Upper lobe of right lung (tissue), 1 donor: ENCODE measurements around the gene B3GLCT. TPM values are rescaled to one million over a fixed set of nuclear protein-coding genes. Genes with fewer than 3 reads are reported as not detected.

Experiments
- ATAC-seq: fragments of 200-7000 bp; cut with Tn5 transposase; one replicate; pipeline ENCODE4 v1.9.1; 2020; ENCODE audit warnings: mild to moderate bottlenecking, moderate library complexity
- DNase-seq: peaks from one replicate; pipeline ENCODE4 v3.0.0-alpha.2; 2020
- H3K27ac ChIP-seq: fragments of 200-600 bp; one replicate; pipeline ENCODE4 v1.8.0; 2022
- H3K27me3 ChIP-seq: fragments of 200-600 bp; one replicate; pipeline ENCODE4 v1.8.0; 2022; ENCODE audit warnings: mild to moderate bottlenecking
- H3K36me3 ChIP-seq: fragments of 200-600 bp; one replicate; pipeline ENCODE4 v1.8.0; 2022
- H3K4me1 ChIP-seq: fragments of 200-600 bp; one replicate; pipeline ENCODE4 v1.8.0; 2022
- H3K4me3 ChIP-seq: fragments of 200-600 bp; one replicate; pipeline ENCODE4 v1.8.0; 2022; ENCODE audit warnings: mild to moderate bottlenecking
- H3K9me3 ChIP-seq: fragments of 200-600 bp; one replicate; pipeline ENCODE4 v1.8.0; 2022
- intact Hi-C: fragments of 100-400 bp; cut with DNase I; formaldehyde crosslinking; loops from one replicate; pipeline ENCODE4 v1.11.0; 2022
- total RNA-seq: library from RNA; stranded (reverse); fragmentation: NEBNext Ultra II Directional; extraction: Animal tissue kit (Norgen Biotek cat#: 25700); gene quantifications from one replicate; pipeline ENCODE4 v1.2.1, GENCODE V29; 2021
- TF ChIP-seq, protein P1 (sequence below): fragments of 200-600 bp; IDR thresholded peaks from one replicate; pipeline ENCODE4 v1.8.0; 2022; ENCODE audit warnings: antibody characterized with exemption
- donor health status: DM: no; HTN: yes; CAD: no; lungs with severe emphysema.

B3GLCT gene
- total RNA-seq, 1 donor from 2014 or later = 6.7 TPM

DNA sequence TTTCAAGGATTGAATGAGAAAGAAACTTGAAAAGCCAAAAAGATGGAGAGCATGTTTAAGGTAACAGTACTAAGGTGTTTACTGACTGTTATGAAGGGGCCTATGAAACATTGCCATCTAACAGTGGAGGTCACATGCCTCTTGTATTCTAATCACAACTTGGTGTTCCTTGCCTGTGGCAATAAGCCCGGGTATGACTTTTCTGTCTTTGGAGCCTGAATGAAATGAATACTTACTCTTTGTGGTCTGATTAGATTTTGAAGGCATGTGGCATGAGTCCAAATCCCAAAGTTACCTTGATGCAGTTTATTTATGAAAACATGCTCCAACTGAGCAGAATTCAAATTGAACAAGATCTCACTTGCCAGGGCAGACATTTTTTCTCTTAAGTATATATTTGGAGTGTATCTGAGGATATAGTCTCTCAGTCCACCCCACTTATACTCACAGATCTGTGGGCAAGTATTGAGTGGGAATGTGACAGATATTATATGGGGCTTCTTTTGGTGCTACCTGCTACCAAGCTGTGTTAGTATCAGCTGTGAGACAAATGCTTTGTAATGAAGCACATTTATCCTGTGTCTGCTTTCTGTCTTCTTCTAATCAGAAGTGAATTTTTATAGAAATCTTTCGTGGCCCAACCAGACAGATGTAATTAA lies 67.5 kb downstream of the B3GLCT start:
- TF ChIP-seq, protein P1, sequence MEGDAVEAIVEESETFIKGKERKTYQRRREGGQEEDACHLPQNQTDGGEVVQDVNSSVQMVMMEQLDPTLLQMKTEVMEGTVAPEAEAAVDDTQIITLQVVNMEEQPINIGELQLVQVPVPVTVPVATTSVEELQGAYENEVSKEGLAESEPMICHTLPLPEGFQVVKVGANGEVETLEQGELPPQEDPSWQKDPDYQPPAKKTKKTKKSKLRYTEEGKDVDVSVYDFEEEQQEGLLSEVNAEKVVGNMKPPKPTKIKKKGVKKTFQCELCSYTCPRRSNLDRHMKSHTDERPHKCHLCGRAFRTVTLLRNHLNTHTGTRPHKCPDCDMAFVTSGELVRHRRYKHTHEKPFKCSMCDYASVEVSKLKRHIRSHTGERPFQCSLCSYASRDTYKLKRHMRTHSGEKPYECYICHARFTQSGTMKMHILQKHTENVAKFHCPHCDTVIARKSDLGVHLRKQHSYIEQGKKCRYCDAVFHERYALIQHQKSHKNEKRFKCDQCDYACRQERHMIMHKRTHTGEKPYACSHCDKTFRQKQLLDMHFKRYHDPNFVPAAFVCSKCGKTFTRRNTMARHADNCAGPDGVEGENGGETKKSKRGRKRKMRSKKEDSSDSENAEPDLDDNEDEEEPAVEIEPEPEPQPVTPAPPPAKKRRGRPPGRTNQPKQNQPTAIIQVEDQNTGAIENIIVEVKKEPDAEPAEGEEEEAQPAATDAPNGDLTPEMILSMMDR = no peak
- DNase-seq = no peak
- ATAC-seq = no peak
- intact Hi-C loops = no loop called here
- no peak overlapping the region for H3K4me3 ChIP-seq
- no peaks in the 10 kb centered on the region for H3K27me3 ChIP-seq
- H3K27ac ChIP-seq = no peak overlapping the region
- no peaks in the 10 kb centered on the region for H3K4me1 ChIP-seq
- H3K9me3 ChIP-seq = no peaks in the 10 kb centered on the region
- no peaks in the 10 kb centered on the region for H3K36me3 ChIP-seq

DNA sequence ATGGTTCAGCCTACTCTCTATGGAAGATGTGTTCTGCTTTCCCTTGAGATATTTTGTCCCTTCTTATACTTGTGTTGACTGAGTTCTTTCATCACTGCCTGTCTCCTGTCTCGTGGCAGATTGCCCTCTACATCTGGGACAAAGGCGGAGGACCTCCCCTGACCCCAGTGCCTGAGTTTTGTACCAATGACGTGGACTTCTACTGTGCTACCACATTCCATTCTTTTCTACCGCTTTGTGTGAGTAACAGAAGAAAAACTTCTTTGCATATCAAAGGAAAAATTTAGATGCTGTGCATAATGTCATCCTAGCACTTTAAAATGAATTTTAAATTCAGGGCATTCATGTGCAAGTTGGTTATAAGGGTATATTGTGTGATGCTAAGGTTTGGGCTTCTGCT lies 74.6 kb downstream of the B3GLCT start:
- DNase-seq (no peak), ATAC-seq (no peak)
- H3K36me3 ChIP-seq = peaks cover 8% of the 10 kb centered on the region
- intact Hi-C loops = no loop called here
- TF ChIP-seq, protein P1 = no peak
- H3K9me3 ChIP-seq = no peaks in the 10 kb centered on the region
- H3K4me1 ChIP-seq = no peaks in the 10 kb centered on the region
- no peak overlapping the region for H3K4me3 ChIP-seq
- H3K27me3 ChIP-seq = no peaks in the 10 kb centered on the region
- H3K27ac ChIP-seq = no peak overlapping the region

GRCh38 chr13:31276421-31276820 lies 76.6 kb downstream of the B3GLCT start:
- H3K9me3 ChIP-seq = no peaks in the 10 kb centered on the region
- DNase-seq = no peak
- intact Hi-C loops = no loop called here
- no peak overlapping the region for H3K4me3 ChIP-seq
- no peak for ATAC-seq
- H3K27me3 ChIP-seq = no peaks in the 10 kb centered on the region
- TF ChIP-seq, protein P1 = no peak
- H3K4me1 ChIP-seq = no peaks in the 10 kb centered on the region
- no peak overlapping the region for H3K27ac ChIP-seq
- H3K36me3 ChIP-seq = peaks cover 8% of the 10 kb centered on the region

DNA sequence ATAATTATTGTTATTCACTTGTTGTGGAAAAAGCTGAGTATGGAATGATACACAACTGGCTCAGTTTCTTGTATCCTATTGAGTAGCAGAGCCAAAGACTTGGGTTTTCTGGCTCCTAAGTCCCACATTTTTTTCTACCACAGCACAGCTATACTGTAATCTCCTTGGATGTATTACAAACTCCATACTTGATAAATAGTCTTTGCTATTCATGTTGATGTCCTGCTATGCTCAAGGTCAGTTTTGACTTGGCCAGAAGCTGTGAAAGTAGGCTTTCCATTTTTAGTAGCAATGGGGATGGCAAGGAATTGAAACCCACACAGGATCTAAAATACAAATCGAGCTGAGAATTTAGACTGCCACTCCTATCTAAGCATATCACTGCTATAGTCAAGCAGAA lies 79.1 kb downstream of the B3GLCT start:
- Histone ChIP-seq H3K27ac (no peak overlapping the region), H3K4me3 (no peak overlapping the region), H3K27me3 (no peaks in the 10 kb centered on the region), H3K36me3 (peaks cover 8% of the 10 kb centered on the region), H3K9me3 (no peaks in the 10 kb centered on the region), H3K4me1 (no peaks in the 10 kb centered on the region)
- no peak for DNase-seq
- intact Hi-C loops = no loop called here
- TF ChIP-seq, protein P1 = no peak
- no peak for ATAC-seq

- no peaks in the 10 kb centered on the region for H3K9me3 ChIP-seq
- TF ChIP-seq, protein P1 = no peak
- DNase-seq = no peak
- H3K36me3 ChIP-seq = no peaks in the 10 kb centered on the region
- H3K27ac ChIP-seq = no peak overlapping the region
- no peaks in the 10 kb centered on the region for H3K27me3 ChIP-seq
- no peak for ATAC-seq
- intact Hi-C loops = no loop called here
- no peak overlapping the region for H3K4me3 ChIP-seq
- no peaks in the 10 kb centered on the region for H3K4me1 ChIP-seq
Measured at GRCh38 chr13:31282741-31283455, 83.1 kb downstream of the B3GLCT start.
